Ascending aorta (tissue), 2 donors: ENCODE results near the gene ATP6V1B1. TPM values are rescaled to one million over a fixed set of nuclear protein-coding genes. Genes with fewer than 3 reads are reported as not detected.
A peak's percentile ranks its signal among the peaks of the same experiment; 100 is the strongest.

ENCODE experiments used
- DNase-seq, 2 donors: peaks; one replicate each; pipeline ENCODE4 v3.0.0-alpha.2; 2019; ENCODE audit warnings: low spot score in 2 of 2
- H3K27ac ChIP-seq, 2 donors: fragments of 200-600 bp; sonication (generic); one replicate each; pipeline ENCODE4 v1.5.1; 2016 to 2017; ENCODE audit warnings: mild to moderate bottlenecking in 1 of 2
- H3K27me3 ChIP-seq: fragments of 200-600 bp; sonication (generic); one replicate; pipeline ENCODE4 v1.5.1; 2017
- H3K36me3 ChIP-seq, 2 donors: fragments of 200-600 bp; sonication (generic); one replicate each; pipeline ENCODE4 v1.5.1; 2016
- H3K4me1 ChIP-seq, 2 donors: fragments of 200-600 bp; sonication (generic); one replicate each; pipeline ENCODE4 v1.5.1; 2016 to 2017; ENCODE audit warnings: mild to moderate bottlenecking in 1 of 2
- H3K4me3 ChIP-seq, 2 donors: fragments of 200-600 bp; sonication (generic); one replicate each; pipeline ENCODE4 v1.5.1; 2016 to 2017; ENCODE audit warnings: mild to moderate bottlenecking in 1 of 2
- H3K9me3 ChIP-seq, 2 donors: fragments of 200-600 bp; sonication (generic); one replicate each; pipeline ENCODE4 v1.5.1; 2016
- CTCF ChIP-seq, 3 experiments: fragments of 200-600 bp in 2 of 3; fragments of 450-650 bp in 1 of 3; sonication (generic) in 2 of 3; IDR thresholded peaks; one replicate each; pipeline ENCODE4 v1.5.1; 2016 to 2019; ENCODE audit warnings: antibody characterized with exemption in 3 of 3, mild to moderate bottlenecking in 1 of 3, moderate library complexity in 1 of 3
- intact Hi-C: fragments of 100-400 bp; cut with DNase I; formaldehyde crosslinking; loops from one replicate; pipeline ENCODE4 v1.15.1; 2023
- total RNA-seq: library from RNA; depleted of rRNA; stranded (reverse); fragments of >200 nt; gene quantifications from one replicate; pipeline ENCODE4 v1.1.0, GENCODE V29; 2016

Gene ATP6V1B1
- not detected for total RNA-seq

- Histone ChIP-seq H3K4me3 (no peak within 1 kb of the TSS), H3K27ac (no peak within 1 kb of the TSS), H3K9me3 (no peaks in the 10 kb centered on the region), H3K27me3 (no peaks in the 10 kb centered on the region), H3K4me1 (no peaks in the 10 kb centered on the region), H3K36me3 (no peaks in the 10 kb centered on the region)
- DNase-seq = no peak
- intact Hi-C loops = no loop called here
- TF ChIP-seq CTCF (IDR thresholded peaks at IDR 0.05) = no peak
Observed at GRCh38 chr2:70935468-70936164, at the start of gene ATP6V1B1. Gene ATP6V1B1 (plus strand): TSS chr2:70935900. CDS start chr2:70935955, 55 bp downstream.

DNA sequence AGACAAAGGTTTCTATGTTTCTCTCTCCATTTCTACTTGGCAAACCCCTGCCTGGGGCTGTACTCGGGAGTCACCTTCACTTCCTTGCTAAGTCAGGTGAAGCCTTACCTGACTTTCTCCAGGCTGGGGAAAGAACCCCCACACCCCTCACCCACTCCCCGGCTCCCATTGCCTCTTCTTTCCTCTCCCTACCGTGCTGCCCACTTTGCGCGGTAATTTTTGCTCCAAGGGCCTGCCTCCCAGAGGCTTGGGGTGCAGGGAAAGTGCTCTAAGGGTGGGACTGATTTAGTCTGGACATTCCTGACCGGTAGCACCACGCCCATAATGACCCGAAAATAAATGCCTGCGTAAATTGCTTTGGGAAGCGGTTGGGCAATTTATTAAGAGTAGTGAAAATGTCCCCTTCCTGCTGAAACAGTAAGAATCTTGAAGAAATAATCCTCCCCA lies 49.1 kb upstream of the ATP6V1B1 start:
- no peak for TF ChIP-seq CTCF (IDR thresholded peaks at IDR 0.05)
- Histone ChIP-seq H3K4me3 (no peak overlapping the region), H3K27ac (no peak overlapping the region), H3K4me1 (peaks cover 8 to 11% of the 10 kb centered on the region in 2 donors), H3K36me3 (no peaks in the 10 kb centered on the region), H3K9me3 (no peaks in the 10 kb centered on the region), H3K27me3 (peaks cover 27% of the 10 kb centered on the region)
- no peak for DNase-seq
- intact Hi-C loops = no loop called here

DNA sequence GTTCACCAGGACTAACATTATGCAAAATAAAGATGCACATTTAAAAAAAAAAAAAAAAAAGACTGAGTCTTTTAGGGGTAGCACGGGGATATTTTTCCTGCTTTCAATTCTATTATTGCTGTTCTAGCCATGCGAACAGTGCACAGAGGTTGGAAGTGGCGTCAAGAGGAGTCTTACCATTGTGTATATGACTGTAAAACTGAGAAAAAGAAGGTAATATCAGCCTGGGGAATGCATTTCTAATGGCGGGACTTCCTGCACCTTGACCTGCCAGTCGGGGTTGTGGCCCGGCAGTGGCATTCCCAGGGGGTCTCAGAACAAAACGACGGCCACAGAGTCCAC lies 48.5 kb upstream of the ATP6V1B1 start:
- Histone ChIP-seq H3K4me3 (peak overlapping the region; percentile 53 to 54), H3K9me3 (no peaks in the 10 kb centered on the region), H3K36me3 (no peaks in the 10 kb centered on the region), H3K4me1 (peaks cover 8 to 11% of the 10 kb centered on the region in 2 donors), H3K27me3 (peaks cover 27% of the 10 kb centered on the region), H3K27ac (no peak overlapping the region)
- no peak for DNase-seq
- intact Hi-C loops = no loop called here
- no peak for TF ChIP-seq CTCF (IDR thresholded peaks at IDR 0.05)

DNA sequence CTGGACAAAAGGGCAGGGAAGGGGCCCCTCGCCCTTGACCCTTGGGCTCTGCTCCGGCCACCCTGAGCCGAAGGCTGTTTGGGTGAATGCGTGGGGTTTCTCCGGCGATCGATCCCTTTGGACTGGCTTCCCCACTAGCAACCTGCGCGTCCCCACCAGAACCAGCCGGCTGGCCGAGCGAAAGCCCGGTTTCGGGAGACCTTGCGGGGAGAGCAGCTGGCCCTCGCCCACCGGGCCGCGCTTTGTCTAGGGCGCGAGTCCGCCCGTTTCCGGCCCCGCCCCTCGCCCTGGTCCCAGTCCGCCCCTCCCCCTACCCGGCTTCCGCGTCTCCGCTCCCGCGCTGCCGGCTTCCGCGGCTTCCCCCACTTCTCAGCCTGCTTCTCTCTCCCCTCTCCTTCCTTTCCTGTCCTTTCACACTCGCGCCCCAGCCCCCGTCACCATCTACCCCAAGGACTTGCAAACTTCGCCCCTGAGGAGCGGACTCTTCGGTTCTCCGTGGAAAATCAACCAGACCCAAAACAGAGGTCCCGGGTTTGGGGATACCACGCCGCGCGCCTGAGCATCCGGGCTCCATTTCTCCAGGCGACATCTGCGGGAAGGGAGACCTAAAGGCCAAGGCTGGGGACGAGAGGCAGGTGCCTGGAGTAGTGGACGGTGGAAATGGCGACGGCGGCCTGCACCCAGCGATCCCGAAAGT lies 48.0 kb upstream of the ATP6V1B1 start:
- intact Hi-C loops = no loop called here
- no peak overlapping the region for H3K27ac ChIP-seq

GRCh38 chr2:70888366-70888922 lies 47.3 kb upstream of the ATP6V1B1 start:
- H3K27ac ChIP-seq = no peak overlapping the region
- no peak for TF ChIP-seq CTCF (IDR thresholded peaks at IDR 0.05)
- no peak for DNase-seq
- intact Hi-C loops = no loop called here
- H3K27me3 ChIP-seq = peaks cover 23% of the 10 kb centered on the region
- no peaks in the 10 kb centered on the region for H3K9me3 ChIP-seq
- peaks cover 8 to 11% of the 10 kb centered on the region in 2 donors for H3K4me1 ChIP-seq
- peak overlapping the region; percentile 18 to 53 for H3K4me3 ChIP-seq
- no peaks in the 10 kb centered on the region for H3K36me3 ChIP-seq

More for the DNA sequence above, 48.0 kb upstream of the ATP6V1B1 start:
- Histone ChIP-seq H3K27me3 (peaks cover 24% of the 10 kb centered on the region), H3K4me3 (peak overlapping the region; percentile 53 to 54), H3K36me3 (no peaks in the 10 kb centered on the region), H3K9me3 (no peaks in the 10 kb centered on the region), H3K4me1 (peaks cover 8 to 11% of the 10 kb centered on the region in 2 donors)
- TF ChIP-seq CTCF (IDR thresholded peaks at IDR 0.05) = no peak
- no peak for DNase-seq
